ENCODE results near the gene NRG2. TPM values are rescaled to one million over a fixed set of nuclear protein-coding genes. Genes with fewer than 3 reads are reported as not detected.

Gene NRG2
- total and polyA plus RNA-seq, 2 of the 8 experiments (the other 6 are each of a cell fraction or from before 2014, with no cell fraction given): 0.27 to 0.54 TPM

DNA sequence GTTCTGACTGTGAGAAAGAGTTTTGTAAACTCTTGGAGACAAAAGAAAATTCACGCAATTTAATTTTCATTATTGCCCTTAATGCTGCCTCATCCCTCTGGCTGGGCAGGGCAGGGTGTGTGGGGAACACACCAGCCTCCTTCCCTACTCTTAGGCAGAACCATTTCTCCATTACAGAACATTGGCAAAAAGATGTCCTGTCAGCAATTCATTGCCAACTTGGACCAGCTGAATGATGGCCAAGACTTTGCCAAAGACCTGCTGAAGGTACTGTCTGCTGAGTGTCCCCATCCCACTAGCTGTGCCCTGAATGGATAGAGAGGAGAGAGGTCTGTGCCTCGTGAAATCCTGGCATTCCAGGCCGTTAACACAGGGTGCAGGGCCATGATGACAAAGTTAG, 209.6 kb downstream of the NRG2 start (continued):
- no peak for TF ChIP-seq CTBP2 (IDR thresholded peaks at IDR 0.05; ENCODE audit: borderline replicate concordance, insufficient read depth, insufficient read length, low read length)
- TF ChIP-seq, protein P1, sequence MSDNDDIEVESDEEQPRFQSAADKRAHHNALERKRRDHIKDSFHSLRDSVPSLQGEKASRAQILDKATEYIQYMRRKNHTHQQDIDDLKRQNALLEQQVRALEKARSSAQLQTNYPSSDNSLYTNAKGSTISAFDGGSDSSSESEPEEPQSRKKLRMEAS (IDR thresholded peaks at IDR 0.05): no peak
- TF ChIP-seq KDM1A (IDR thresholded peaks at IDR 0.05; ENCODE audit: borderline replicate concordance, low read length): no peak
- no peak for TF ChIP-seq POLR2AphosphoS5 (IDR thresholded peaks at IDR 0.05; ENCODE audit: low read depth, low read length)
- no peak for TF ChIP-seq EP300 (IDR thresholded peaks at IDR 0.05; ENCODE audit: borderline replicate concordance in 1 of 2, low read depth in 2 of 2, low read length in 2 of 2)
- no peak for TF ChIP-seq ZNF274 (IDR thresholded peaks at IDR 0.05; ENCODE audit: borderline replicate concordance, extremely low read depth, low read length)
- TF ChIP-seq, protein P2, sequence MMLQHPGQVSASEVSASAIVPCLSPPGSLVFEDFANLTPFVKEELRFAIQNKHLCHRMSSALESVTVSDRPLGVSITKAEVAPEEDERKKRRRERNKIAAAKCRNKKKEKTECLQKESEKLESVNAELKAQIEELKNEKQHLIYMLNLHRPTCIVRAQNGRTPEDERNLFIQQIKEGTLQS (IDR thresholded peaks at IDR 0.05; ENCODE audit: insufficient read depth, low read depth, low read length): no peak

Measured in H1 (cell line).